ENCODE data around the gene NOTCH2. TPM values are rescaled to one million over a fixed set of nuclear protein-coding genes. Genes with fewer than 3 reads are reported as not detected.

The NOTCH2 gene
- total and polyA plus RNA-seq, 8 donors, result 69.1 to 129 (median 82.2) TPM

DNA sequence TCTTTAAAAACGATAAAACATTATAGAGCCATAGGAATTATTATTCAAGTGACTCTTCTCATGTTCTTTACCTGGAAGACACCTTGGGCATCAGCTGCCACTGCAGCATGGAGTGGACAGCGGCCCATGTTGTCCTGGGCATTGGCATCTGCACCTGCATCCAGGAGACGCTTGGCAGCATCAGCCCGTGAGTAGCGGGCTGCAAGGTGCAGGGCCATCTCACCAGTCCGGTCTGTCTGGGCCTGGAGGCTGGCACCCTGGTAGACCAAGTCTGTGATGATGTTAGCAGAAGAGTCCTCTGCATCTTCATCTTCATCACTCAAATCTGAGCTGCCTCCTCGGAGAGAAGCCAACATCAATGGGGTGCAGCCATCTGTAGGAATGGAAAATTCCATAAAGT is 150.2 kb downstream of the NOTCH2 start:
- no peaks in the 10 kb centered on the region for H3K27me3 ChIP-seq
- no peak for ATAC-seq
- intact Hi-C loops (cut with DNase I), result no loop called here
- no peak for DNase-seq
- no peak overlapping the region for H3K4me3 ChIP-seq
- peaks cover 0 to 100% of the 10 kb centered on the region in 2 donors for H3K36me3 ChIP-seq
- no peaks in the 10 kb centered on the region for H3K9me3 ChIP-seq
- no peak overlapping the region for H3K27ac ChIP-seq
- no peaks in the 10 kb centered on the region for H3K4me1 ChIP-seq
- TF ChIP-seq, protein P1, sequence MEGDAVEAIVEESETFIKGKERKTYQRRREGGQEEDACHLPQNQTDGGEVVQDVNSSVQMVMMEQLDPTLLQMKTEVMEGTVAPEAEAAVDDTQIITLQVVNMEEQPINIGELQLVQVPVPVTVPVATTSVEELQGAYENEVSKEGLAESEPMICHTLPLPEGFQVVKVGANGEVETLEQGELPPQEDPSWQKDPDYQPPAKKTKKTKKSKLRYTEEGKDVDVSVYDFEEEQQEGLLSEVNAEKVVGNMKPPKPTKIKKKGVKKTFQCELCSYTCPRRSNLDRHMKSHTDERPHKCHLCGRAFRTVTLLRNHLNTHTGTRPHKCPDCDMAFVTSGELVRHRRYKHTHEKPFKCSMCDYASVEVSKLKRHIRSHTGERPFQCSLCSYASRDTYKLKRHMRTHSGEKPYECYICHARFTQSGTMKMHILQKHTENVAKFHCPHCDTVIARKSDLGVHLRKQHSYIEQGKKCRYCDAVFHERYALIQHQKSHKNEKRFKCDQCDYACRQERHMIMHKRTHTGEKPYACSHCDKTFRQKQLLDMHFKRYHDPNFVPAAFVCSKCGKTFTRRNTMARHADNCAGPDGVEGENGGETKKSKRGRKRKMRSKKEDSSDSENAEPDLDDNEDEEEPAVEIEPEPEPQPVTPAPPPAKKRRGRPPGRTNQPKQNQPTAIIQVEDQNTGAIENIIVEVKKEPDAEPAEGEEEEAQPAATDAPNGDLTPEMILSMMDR (IDR thresholded peaks at IDR 0.05), result no peak

DNA sequence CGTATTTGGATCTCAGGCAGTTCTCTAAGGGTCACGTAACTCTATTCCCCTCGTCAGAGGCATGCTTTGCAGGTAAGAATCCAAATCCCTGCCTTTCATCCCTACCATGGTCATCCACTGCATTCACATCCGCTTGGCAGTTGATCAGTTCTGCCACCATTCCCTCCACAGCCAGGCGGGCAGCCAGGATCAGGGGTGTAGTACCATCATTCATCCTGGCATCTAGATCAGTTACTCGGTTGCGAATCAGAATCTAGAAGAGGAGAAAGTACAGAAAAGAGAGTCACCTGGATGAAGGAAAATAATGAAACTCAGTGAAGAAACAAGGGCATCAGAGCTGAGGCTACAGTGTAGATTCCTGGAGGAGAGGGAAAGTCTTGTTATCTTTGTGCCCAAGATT is 151.2 kb downstream of the NOTCH2 start:
- Histone ChIP-seq H3K27me3 (no peaks in the 10 kb centered on the region), H3K36me3 (peaks cover 0 to 100% of the 10 kb centered on the region in 2 donors), H3K27ac (no peak overlapping the region), H3K4me3 (no peak overlapping the region), H3K4me1 (no peaks in the 10 kb centered on the region), H3K9me3 (no peaks in the 10 kb centered on the region)
- no peak for ATAC-seq
- DNase-seq, result no peak
- intact Hi-C loops (cut with DNase I), result no loop called here
- TF ChIP-seq, protein P1 (IDR thresholded peaks at IDR 0.05), result no peak

DNA sequence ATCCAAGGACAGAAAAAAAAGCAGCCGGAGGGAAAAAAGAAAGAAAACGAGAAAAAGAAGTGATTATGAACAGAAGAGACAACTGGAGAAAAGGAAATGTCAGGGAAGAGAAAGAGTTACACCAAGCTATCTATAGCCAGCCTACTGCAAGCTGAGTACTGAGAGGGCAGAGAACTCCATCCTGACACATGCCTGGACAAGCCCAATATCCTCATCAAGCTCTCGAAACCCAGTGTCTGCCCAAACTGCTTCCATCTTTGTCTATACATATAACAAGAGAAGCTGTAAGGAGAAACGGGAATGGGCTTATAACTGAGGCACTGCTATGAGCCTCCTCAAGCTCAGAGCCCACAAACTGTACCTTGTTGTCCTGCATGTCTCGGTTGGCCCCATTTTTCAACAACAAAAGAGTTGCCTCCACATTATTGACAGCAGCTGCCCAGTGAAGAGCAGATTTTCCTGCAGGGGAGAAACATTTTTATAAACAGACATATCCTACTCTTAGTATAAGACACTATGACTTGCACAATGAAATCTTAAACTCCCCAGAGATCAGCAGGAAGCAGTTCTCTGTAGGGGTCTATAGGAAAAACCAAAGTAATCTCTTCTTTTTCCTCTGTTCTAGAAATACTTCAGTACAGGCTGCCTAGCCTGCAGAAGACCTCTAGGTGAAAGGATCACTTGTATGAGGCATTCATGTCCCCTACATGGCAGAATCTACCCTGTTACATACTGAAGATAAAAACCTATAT is 152.0 kb downstream of the NOTCH2 start:
- TF ChIP-seq, protein P1 (IDR thresholded peaks at IDR 0.05), result no peak

DNA sequence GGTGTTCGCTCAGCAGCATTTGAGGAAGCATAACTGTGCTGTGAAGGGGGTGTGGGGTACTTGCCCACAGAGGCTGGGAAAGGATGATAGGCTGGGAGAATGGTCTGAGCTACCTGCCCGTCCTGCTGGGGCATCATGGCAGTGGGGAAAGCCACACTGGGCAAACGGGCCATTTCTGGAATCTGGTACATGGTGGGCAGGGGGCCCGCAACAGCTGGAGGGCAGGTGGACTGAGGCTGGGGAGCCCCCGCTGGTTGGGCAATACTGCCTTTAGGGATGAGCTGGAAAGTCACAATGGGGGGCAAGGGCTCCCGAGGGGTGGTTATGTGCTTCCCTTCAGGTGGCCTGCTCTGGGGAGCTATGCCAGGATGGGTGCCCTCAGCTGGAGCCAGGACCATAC is 153.9 kb downstream of the NOTCH2 start:
- TF ChIP-seq, protein P1 (IDR thresholded peaks at IDR 0.05), result no peak
- H3K4me1 ChIP-seq, result no peaks in the 10 kb centered on the region
- H3K9me3 ChIP-seq, result no peaks in the 10 kb centered on the region
- no peak overlapping the region for H3K4me3 ChIP-seq
- ATAC-seq, result no peak
- no peak overlapping the region for H3K27ac ChIP-seq
- intact Hi-C loops (cut with DNase I), result no loop called here
- peaks cover 0 to 88% of the 10 kb centered on the region in 2 donors for H3K36me3 ChIP-seq
- no peak for DNase-seq
- no peaks in the 10 kb centered on the region for H3K27me3 ChIP-seq

More for the DNA sequence above, 152.0 kb downstream of the NOTCH2 start:
- no peak overlapping the region for H3K27ac ChIP-seq
- no peak overlapping the region for H3K4me3 ChIP-seq
- no peaks in the 10 kb centered on the region for H3K9me3 ChIP-seq
- DNase-seq, result no peak
- peaks cover 0 to 100% of the 10 kb centered on the region in 2 donors for H3K36me3 ChIP-seq
- intact Hi-C loops (cut with DNase I), result no loop called here
- H3K27me3 ChIP-seq, result no peaks in the 10 kb centered on the region
- no peak for ATAC-seq
- H3K4me1 ChIP-seq, result no peaks in the 10 kb centered on the region

DNA sequence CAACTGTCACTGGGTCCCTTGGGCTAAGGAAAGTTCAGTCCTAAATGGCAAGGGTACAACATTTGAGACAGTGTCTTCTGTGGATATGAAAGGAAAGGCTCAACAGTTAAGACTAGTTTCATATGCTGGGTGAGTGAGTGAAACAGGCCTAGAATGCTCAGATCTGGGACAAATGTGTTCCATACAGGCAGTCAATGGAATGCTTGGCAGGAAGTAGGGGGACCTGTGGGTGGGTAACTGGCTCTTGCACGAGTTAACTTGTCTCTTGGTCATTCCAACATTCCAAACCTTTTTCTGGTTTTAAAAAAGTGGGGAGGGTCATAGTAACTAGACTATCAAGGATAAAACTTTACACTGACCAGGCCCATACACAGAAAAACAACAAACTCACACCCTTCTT is 155.4 kb downstream of the NOTCH2 start:
- TF ChIP-seq, protein P1 (IDR thresholded peaks at IDR 0.05), result no peak
- H3K36me3 ChIP-seq, result peaks cover 0 to 73% of the 10 kb centered on the region in 2 donors
- intact Hi-C loops (cut with DNase I), result no loop called here
- no peaks in the 10 kb centered on the region for H3K4me1 ChIP-seq
- no peak for ATAC-seq
- H3K27ac ChIP-seq, result no peak overlapping the region
- no peak for DNase-seq
- H3K4me3 ChIP-seq, result no peak overlapping the region
- H3K27me3 ChIP-seq, result no peaks in the 10 kb centered on the region
- H3K9me3 ChIP-seq, result no peaks in the 10 kb centered on the region

All from left lung (tissue), 10 donors.